ENCODE results near the gene CELSR1. TPM values are rescaled to one million over a fixed set of nuclear protein-coding genes. Genes with fewer than 3 reads are reported as not detected.
A peak's percentile ranks its signal among the peaks of the same experiment; 100 is the strongest.

The CELSR1 gene
- total RNA-seq, 1 donor from 2014 or later: 27.6 TPM

GRCh38 chr22:46391486-46392136, 145.8 kb downstream of the CELSR1 start:
- Histone ChIP-seq H3K79me2 (ENCODE audit: insufficient read depth, low read length) (no peaks in the 10 kb centered on the region), H3K27me3 (ENCODE audit: insufficient read depth, low read length) (no peaks in the 10 kb centered on the region), H3K4me2 (ENCODE audit: low read length) (no peak overlapping the region), H3K9ac (ENCODE audit: low read length) (no peak overlapping the region), H3K4me1 (ENCODE audit: insufficient read depth, low read length) (peaks cover 2% of the 10 kb centered on the region), H3K4me3 (ENCODE audit: insufficient read depth, low read depth, low read length) (no peak overlapping the region), H2AFZ (ENCODE audit: low read depth, low read length) (no peak overlapping the region), H3K36me3 (ENCODE audit: insufficient read depth, low read length) (no peaks in the 10 kb centered on the region), H3K9me3 (ENCODE audit: insufficient read depth, low read depth, low read length) (no peaks in the 10 kb centered on the region), H4K20me1 (ENCODE audit: insufficient read depth, low read length) (no peaks in the 10 kb centered on the region), H3K27ac (ENCODE audit: low read depth, low read length) (no peak overlapping the region)
- FAIRE-seq (no peak), DNase-seq (ENCODE audit: low read depth) (no peak)
- Mint-ChIP-seq H3K36me3 (ENCODE audit: low read depth, unreplicated experiment) (no peaks in the 10 kb centered on the region), H3K4me3 (ENCODE audit: unreplicated experiment) (no peak overlapping the region), H3K9me3 (ENCODE audit: unreplicated experiment) (no peaks in the 10 kb centered on the region), H3K4me1 (ENCODE audit: low read depth, unreplicated experiment) (no peaks in the 10 kb centered on the region), H3K27me3 (ENCODE audit: low read depth, unreplicated experiment) (no peaks in the 10 kb centered on the region), H3K27ac (ENCODE audit: unreplicated experiment) (no peak overlapping the region)
- TF ChIP-seq EZH2 (IDR thresholded peaks at IDR 0.05; ENCODE audit: insufficient read depth, low read length) (no peak), CTCF (IDR thresholded peaks at IDR 0.05; ENCODE audit: insufficient read depth, low read depth, low read length) (no peak)

GRCh38 chr22:46390652-46391301, 146.6 kb downstream of the CELSR1 start:
- DNase-seq (ENCODE audit: low read depth): peak; percentile 22
- H3K4me1 Mint-ChIP-seq (ENCODE audit: low read depth, unreplicated experiment): no peaks in the 10 kb centered on the region
- H3K4me3 ChIP-seq (ENCODE audit: insufficient read depth, low read depth, low read length): no peak overlapping the region

More at GRCh38 chr22:46390652-46391301, 146.6 kb downstream of the CELSR1 start:
- no peaks in the 10 kb centered on the region for H3K79me2 ChIP-seq (ENCODE audit: insufficient read depth, low read length)
- H4K20me1 ChIP-seq (ENCODE audit: insufficient read depth, low read length): no peaks in the 10 kb centered on the region
- H3K36me3 Mint-ChIP-seq (ENCODE audit: low read depth, unreplicated experiment): no peaks in the 10 kb centered on the region
- no peak overlapping the region for H3K27ac Mint-ChIP-seq (ENCODE audit: unreplicated experiment)
- H3K9ac ChIP-seq (ENCODE audit: low read length): no peak overlapping the region
- no peaks in the 10 kb centered on the region for H3K27me3 Mint-ChIP-seq (ENCODE audit: low read depth, unreplicated experiment)
- H3K4me2 ChIP-seq (ENCODE audit: low read length): peak overlapping the region; percentile 39
- no peak overlapping the region for H3K4me3 Mint-ChIP-seq (ENCODE audit: unreplicated experiment)
- H3K27ac ChIP-seq (ENCODE audit: low read depth, low read length): no peak overlapping the region
- no peak for TF ChIP-seq CTCF (IDR thresholded peaks at IDR 0.05; ENCODE audit: insufficient read depth, low read depth, low read length)
- TF ChIP-seq EZH2 (IDR thresholded peaks at IDR 0.05; ENCODE audit: insufficient read depth, low read length): no peak
- H2AFZ ChIP-seq (ENCODE audit: low read depth, low read length): peak overlapping the region; percentile 18
- no peaks in the 10 kb centered on the region for H3K9me3 ChIP-seq (ENCODE audit: insufficient read depth, low read depth, low read length)
- H3K27me3 ChIP-seq (ENCODE audit: insufficient read depth, low read length): no peaks in the 10 kb centered on the region
- FAIRE-seq: no peak
- H3K36me3 ChIP-seq (ENCODE audit: insufficient read depth, low read length): no peaks in the 10 kb centered on the region
- peaks cover 2% of the 10 kb centered on the region for H3K4me1 ChIP-seq (ENCODE audit: insufficient read depth, low read length)
- no peaks in the 10 kb centered on the region for H3K9me3 Mint-ChIP-seq (ENCODE audit: unreplicated experiment)
